ENCODE results near the gene ARRDC2. TPM values are rescaled to one million over a fixed set of nuclear protein-coding genes. Genes with fewer than 3 reads are reported as not detected.

The ARRDC2 gene
- total RNA-seq, 1 experiment from 2014 or later: 15.5 TPM

DNA sequence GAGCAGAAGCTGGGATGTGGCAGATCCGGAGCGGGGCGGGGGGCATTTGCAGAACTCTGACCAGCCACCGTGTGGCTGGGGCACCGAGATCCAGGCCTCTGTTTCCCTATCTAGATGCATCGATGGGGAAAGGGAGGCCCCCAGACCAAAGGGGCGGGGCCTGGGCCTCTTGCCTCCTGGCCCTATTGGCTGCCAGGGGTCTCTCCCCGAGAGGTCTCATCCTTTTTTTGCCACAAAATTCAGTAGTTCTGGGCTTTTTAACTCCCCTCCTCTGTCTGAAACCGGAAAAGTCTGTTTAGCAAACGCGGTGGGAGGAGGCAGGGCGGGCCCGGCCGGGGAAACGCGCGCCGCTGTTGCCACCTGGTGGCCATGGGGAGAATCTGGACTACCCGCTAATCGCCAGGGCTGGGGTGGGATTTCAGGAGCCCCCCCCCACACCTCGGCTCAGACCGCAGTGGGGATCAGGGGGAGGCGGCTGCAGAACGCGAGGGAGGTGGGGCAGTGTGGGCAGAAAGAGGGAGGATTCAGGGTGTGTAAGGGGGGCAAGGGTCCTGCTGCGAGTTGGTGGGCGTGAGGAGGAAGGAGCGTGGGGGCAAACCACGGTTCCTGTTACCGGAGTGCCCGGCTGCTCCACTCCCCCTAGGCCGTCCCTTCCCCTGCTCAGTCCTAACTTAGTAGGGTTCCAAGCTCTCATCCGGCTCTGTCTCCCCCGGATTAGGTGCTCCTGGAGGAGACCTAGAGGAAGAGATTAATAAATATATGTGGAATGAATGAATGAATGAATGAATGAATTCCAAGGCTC lies 50.4 kb downstream of the ARRDC2 start:
- intact Hi-C loops (cut with micrococcal nuclease; ENCODE audit: unreplicated experiment): loop anchor here (1.0 to 5.0 kb wide), 3 partner anchors 36 to 120 kb away; no protein-coding TSS in a partner anchor

DNA sequence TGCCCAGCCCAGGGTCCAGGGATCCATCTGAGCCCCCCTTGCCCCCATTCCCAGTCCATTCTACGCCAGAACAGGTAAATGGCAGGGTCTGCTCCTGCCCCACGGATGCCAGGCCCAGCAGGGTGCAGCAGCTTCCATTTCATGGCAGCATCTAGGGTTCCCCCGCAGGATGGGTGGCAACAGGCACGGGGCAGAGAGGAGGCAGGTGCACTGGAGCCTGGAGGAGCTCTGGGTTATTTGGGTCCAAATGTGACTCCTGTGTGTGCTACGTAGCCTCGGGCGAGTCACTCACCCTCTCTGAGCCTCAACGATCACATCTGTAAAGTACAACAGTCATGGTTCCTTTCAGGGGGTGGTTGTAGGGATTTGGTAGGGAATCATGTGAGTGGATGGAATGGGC lies 51.3 kb downstream of the ARRDC2 start:
- ChIA-PET POLR2A (ENCODE audit: unreplicated experiment) (no interaction called here), CTCF (interaction anchor here (0.5 to 0.9 kb wide), 2 partner anchors 55 to 113 kb away, joined by 3 to 11 read pairs; no protein-coding TSS in a partner anchor)
- Histone ChIP-seq H4K20me1 (ENCODE audit: insufficient read depth) (no peaks in the 10 kb centered on the region), H2AFZ (no peak overlapping the region), H3K9me3 (ENCODE audit: insufficient read depth, low read depth) (no peaks in the 10 kb centered on the region), H3K79me2 (ENCODE audit: low read depth) (no peaks in the 10 kb centered on the region), H3K4me3 (no peak overlapping the region), H3K4me1 (replicated peaks; ENCODE audit: insufficient read depth) (no peaks in the 10 kb centered on the region; the same call in 1 of the 2 replicates), H3F3A (ENCODE audit: insufficient read depth, low read depth) (peaks cover 30% of the 10 kb centered on the region), H3K36me3 (ENCODE audit: low read depth) (no peaks in the 10 kb centered on the region), H3K4me2 (no peak overlapping the region), H3K27me3 (ENCODE audit: insufficient read depth, low read depth) (no peaks in the 10 kb centered on the region), H3K27ac (no peak overlapping the region), H3K9me2 (ENCODE audit: insufficient read depth) (no peaks in the 10 kb centered on the region)
- DNase-seq: no peak
- intact Hi-C loops (cut with micrococcal nuclease; ENCODE audit: unreplicated experiment): loop anchor here (5.0 kb wide), 1 partner anchor 37 kb away; no protein-coding TSS in a partner anchor
- BruUV-seq (replicated peaks): no TSS peak
- TF ChIP-seq EZH2 (IDR thresholded peaks at IDR 0.05; ENCODE audit: low read depth): no peak
- TF ChIP-seq CTCF (conservative IDR thresholded peaks at IDR 0.05): no peak

More for the DNA sequence above, 50.4 kb downstream of the ARRDC2 start:
- BruUV-seq (replicated peaks): no TSS peak
- H3K9me3 ChIP-seq (ENCODE audit: insufficient read depth, low read depth): no peaks in the 10 kb centered on the region
- peak overlapping the region; percentile 68; the same call in 1 of the 2 replicates for H2AFZ ChIP-seq
- TF ChIP-seq EZH2 (IDR thresholded peaks at IDR 0.05; ENCODE audit: low read depth) (no peak), CTCF (conservative IDR thresholded peaks at IDR 0.05) (peak; percentile 99)
- no peaks in the 10 kb centered on the region for H3K79me2 ChIP-seq (ENCODE audit: low read depth)
- peak; percentile 55 to 77 for DNase-seq
- peak overlapping the region; percentile 54 for H3K4me2 ChIP-seq
- no peaks in the 10 kb centered on the region for H3K27me3 ChIP-seq (ENCODE audit: insufficient read depth, low read depth)
- no peak overlapping the region for H3K4me3 ChIP-seq
- ChIA-PET POLR2A (ENCODE audit: unreplicated experiment) (no interaction called here), CTCF (interaction anchor here (0.6 kb wide), 1 partner anchor 51 kb away, joined by 3 read pairs; the partner anchor contains the start of gene ARRDC2)
- H3K27ac ChIP-seq: no peak overlapping the region
- no peaks in the 10 kb centered on the region for H4K20me1 ChIP-seq (ENCODE audit: insufficient read depth)
- H3K9me2 ChIP-seq (ENCODE audit: insufficient read depth): no peaks in the 10 kb centered on the region
- no peaks in the 10 kb centered on the region; the same call in 1 of the 2 replicates for H3K4me1 ChIP-seq (replicated peaks; ENCODE audit: insufficient read depth)
- H3K36me3 ChIP-seq (ENCODE audit: low read depth): no peaks in the 10 kb centered on the region
- peaks cover 38% of the 10 kb centered on the region for H3F3A ChIP-seq (ENCODE audit: insufficient read depth, low read depth)

GRCh38 chr19:18059902-18060301 lies 51.9 kb downstream of the ARRDC2 start:
- Histone ChIP-seq H3K27ac (no peak overlapping the region), H3K9me3 (ENCODE audit: insufficient read depth, low read depth) (no peaks in the 10 kb centered on the region), H3K4me3 (no peak overlapping the region), H2AFZ (no peak overlapping the region), H3K4me1 (replicated peaks; ENCODE audit: insufficient read depth) (no peaks in the 10 kb centered on the region; the same call in 1 of the 2 replicates), H4K20me1 (ENCODE audit: insufficient read depth) (no peaks in the 10 kb centered on the region), H3K36me3 (ENCODE audit: low read depth) (no peaks in the 10 kb centered on the region), H3K79me2 (ENCODE audit: low read depth) (no peaks in the 10 kb centered on the region), H3K27me3 (ENCODE audit: insufficient read depth, low read depth) (no peaks in the 10 kb centered on the region), H3K4me2 (no peak overlapping the region), H3F3A (ENCODE audit: insufficient read depth, low read depth) (peaks cover 28% of the 10 kb centered on the region), H3K9me2 (ENCODE audit: insufficient read depth) (no peaks in the 10 kb centered on the region)
- intact Hi-C loops (cut with micrococcal nuclease; ENCODE audit: unreplicated experiment): loop anchor here (5.0 kb wide), 1 partner anchor 38 kb away; no protein-coding TSS in a partner anchor
- ChIA-PET CTCF (interaction anchor here (0.5 to 0.9 kb wide), 2 partner anchors 56 to 114 kb away, joined by 3 to 11 read pairs; no protein-coding TSS in a partner anchor), POLR2A (ENCODE audit: unreplicated experiment) (no interaction called here)
- BruUV-seq (replicated peaks): no TSS peak
- no peak for DNase-seq
- TF ChIP-seq CTCF (conservative IDR thresholded peaks at IDR 0.05) (no peak), EZH2 (IDR thresholded peaks at IDR 0.05; ENCODE audit: low read depth) (no peak)

Measured in PC-9 (cell line).